Brain pericyte (primary cell): Measurements from ENCODE around the gene ACSF3.

ENCODE experiments used
- DNase-seq: peaks from one replicate; pipeline ENCODE4 v3.0.0-alpha.2; 2012; ENCODE audit warnings: low read depth, low spot score

ACSF3 gene

GRCh38 chr16:89130448-89130847, 36.8 kb downstream of the ACSF3 start:
- DNase-seq: no peak

- no peak for DNase-seq
Measured at GRCh38 chr16:89131783-89132182, 38.1 kb downstream of the ACSF3 start.

GRCh38 chr16:89132194-89133005, 38.7 kb downstream of the ACSF3 start:
- no peak for DNase-seq

DNA sequence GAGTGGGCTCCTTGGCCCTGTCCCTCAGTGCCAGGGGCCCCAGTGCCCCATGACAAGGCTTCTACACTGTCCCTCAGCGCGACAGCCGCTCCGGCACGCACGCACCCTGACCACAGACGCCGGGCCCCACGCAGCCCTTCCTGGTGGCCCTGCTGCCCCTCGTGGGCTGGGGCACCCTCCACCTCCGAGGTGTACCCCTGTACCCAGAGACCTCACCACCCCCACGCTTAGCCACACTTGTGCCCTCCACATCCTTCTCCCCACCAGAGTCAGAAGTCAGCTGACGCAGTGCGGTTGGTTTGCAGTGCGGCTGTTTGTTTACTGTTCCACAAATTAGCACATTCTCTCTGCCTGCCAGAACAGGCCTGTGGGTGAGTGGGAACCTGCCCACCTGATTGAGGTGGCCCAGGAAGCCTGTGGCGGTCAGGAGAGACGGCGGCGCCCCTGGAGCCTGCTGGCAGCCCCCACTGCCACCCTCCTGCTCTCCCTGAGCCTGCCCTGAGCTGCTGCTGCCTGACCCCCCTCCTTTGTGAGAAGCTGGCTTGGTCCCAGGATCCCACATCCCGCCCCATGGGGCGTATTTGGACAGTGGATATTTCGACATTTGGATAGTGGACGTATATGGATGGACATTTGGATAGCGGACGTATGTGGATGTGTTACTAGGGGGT, 39.9 kb downstream of the ACSF3 start:
- no peak for DNase-seq

- DNase-seq: no peak
Measured at GRCh38 chr16:89134269-89134668, 40.6 kb downstream of the ACSF3 start.

GRCh38 chr16:89135166-89135565, 41.5 kb downstream of the ACSF3 start:
- no peak for DNase-seq

GRCh38 chr16:89135971-89136765, 42.5 kb downstream of the ACSF3 start:
- DNase-seq: no peak

DNA sequence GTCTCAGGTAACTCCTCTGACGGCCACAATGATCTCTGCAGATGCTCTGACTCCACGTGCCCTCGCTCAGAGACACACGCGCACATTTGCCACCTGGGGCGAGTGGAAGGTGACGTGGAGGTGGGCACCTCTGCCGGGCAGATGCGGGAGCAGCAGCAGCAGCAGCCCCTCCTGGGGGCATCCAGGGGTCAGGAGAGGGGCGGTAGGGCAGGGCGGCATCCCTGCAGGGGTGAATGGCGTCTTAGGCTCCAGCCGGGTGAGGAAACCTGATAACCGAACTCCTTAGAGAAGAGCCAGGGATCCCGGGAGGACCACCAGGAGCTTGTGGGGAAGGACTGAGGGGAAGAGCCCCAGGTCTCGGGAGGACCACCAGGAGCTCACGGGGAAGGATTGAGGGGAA, 43.3 kb downstream of the ACSF3 start:
- no peak for DNase-seq

GRCh38 chr16:89137666-89138512, 44.2 kb downstream of the ACSF3 start:
- DNase-seq: no peak

DNA sequence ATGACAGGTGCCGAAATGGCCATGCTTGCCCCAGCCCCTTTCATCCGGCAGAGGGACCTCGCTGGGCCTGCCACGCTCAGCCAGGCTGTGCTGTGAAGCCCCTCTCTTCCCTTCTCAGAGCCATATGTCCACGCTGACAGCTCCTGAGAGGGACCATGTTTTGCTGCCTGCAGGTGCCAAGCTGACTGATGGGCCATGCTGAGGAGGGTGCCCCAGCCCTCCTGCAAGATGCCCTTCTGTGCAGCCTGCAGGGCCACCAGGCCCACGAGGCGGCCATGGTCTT, 44.8 kb downstream of the ACSF3 start:
- DNase-seq: no peak

DNA sequence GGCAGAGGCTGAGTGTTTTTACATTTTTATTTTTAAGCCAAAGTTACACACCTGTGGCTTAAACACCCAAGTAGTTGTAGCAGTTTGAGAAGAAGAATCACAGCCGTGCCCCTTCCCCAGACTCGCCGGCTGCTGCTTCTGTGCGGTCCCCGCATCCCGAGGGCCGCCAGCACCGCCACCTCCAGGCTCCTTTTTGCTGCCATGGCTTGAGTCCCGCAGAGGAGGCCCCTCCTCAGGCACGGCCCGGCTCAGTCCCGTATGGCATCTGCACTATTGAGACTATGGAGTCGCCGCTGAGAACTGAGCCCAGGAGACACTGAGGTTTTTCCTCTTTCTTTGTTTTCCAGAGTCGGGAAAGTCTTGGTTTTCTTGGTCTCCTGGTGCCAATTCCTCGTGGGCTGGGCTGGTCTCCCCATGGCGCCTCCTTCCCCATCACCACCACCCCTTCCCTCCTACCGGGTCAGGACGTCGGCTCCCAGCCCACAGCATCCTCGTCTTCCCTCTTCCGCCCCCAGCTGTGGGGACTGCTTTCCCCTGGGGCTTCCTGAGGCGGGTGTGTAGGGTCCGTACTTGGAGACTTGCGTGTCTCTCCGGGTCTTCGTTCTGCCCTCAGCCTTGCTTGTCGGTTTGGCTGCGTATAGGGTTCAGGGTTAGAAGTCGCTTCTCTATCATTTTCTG, 45.3 kb downstream of the ACSF3 start:
- DNase-seq: no peak

DNA sequence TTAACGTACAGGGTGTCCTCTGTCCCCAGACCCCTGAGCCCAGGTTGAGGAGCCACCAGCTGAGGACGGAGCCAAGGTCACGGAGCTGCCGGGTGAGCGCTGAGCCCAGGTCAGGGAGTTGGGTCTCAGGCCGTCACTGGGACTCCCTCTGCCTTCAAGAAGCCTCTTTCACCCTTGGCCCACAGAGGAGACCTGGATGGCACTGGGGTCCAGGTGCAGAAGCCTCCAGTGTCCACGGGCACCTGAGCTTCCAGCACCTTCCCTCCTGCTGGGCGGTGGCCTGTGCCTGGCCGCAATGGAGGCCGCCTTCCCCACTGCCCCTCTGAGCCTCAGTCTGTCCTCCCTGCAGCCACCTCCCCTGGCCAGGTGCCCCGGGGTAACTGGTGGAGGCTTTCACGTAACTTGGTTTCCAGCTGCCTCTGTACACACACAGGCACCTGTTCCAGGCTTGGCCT, 46.3 kb downstream of the ACSF3 start:
- no peak for DNase-seq

DNA sequence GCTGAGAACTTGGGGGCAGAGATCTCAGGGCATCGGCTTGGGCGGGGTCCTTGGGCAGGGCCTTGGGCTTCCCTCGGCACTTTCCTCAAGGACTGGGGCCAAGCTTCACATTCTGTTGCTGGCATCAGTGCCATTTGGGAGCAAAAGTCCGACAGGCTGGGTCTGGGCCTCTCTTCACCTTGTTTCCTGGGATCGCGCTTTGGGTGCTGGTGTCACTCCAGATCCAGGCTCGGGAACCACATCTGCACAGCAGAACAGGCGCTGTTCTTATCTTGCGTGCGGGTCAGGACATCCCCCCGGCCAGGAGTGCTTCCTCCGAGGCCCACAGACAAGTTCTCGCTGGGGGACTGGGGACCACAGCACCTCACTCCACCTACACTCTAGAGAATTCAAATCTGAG, 46.7 kb downstream of the ACSF3 start:
- DNase-seq: no peak

GRCh38 chr16:89140981-89141883, 47.6 kb downstream of the ACSF3 start:
- DNase-seq: no peak

- DNase-seq: no peak
Measured at GRCh38 chr16:89141884-89142267, 48.2 kb downstream of the ACSF3 start.

- no peak for DNase-seq
Measured at GRCh38 chr16:89142474-89143195, 49.0 kb downstream of the ACSF3 start.

GRCh38 chr16:89143201-89143741, 49.6 kb downstream of the ACSF3 start:
- no peak for DNase-seq

DNA sequence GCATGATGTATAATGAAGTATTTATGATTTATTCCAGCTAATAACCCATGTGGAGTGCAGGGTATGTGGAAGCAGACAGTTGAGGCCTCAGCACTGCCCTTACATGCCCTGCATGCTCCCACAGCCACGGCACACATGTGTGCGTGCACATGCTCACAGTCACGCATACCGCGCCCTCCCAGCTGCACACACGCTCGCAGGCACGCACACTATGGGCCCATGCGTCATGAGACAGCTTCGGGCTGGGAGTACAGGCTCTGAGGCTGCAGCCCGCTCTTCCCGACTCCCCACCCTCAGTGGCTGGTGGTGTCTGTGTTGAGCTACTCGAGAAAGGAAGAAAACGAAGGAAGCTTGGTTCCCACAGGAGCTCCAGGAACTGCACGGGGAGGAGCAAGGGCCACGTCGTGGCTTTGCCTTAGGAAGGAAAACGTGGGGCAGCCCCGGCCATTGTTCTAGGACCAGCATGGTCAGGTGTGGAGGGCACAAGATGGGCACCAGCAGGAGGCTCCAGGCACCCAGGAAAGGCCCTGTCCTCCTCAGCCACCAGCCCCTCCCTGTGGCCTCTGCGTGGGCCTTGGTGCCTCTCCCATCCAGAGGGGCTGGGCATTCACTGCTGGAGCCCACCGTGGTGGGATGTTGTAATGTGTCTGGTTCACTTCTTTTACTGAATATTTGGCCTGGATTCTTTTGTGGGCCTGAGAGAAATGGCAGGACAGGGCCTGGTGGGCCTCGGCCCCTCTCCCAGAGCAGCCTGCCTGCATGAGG, 50.4 kb downstream of the ACSF3 start:
- DNase-seq: no peak
